Colonic mucosa (tissue), 4 donors: ENCODE measurements around the gene GRIN1. TPM values are rescaled to one million over a fixed set of nuclear protein-coding genes. Genes with fewer than 3 reads are reported as not detected.

Experiments used
- DNase-seq: peaks from one replicate; pipeline ENCODE4 v3.0.0-alpha.2; 2020
- H3K27ac ChIP-seq: fragments of 200-600 bp; one replicate; pipeline ENCODE4 v1.8.0; 2021
- H3K27me3 ChIP-seq: fragments of 200-600 bp; one replicate; pipeline ENCODE4 v1.8.0; 2021
- H3K36me3 ChIP-seq: fragments of 200-600 bp; one replicate; pipeline ENCODE4 v1.8.0; 2021
- H3K4me1 ChIP-seq: fragments of 200-600 bp; one replicate; pipeline ENCODE4 v1.8.0; 2021; ENCODE audit warnings: mild to moderate bottlenecking
- H3K4me3 ChIP-seq: fragments of 200-600 bp; one replicate; pipeline ENCODE4 v1.8.0; 2021
- H3K9ac ChIP-seq, 2 donors: one replicate each; pipeline ENCODE4 v1.7.0; 2013; ENCODE audit warnings: control low read depth in 2 of 2, low read depth in 2 of 2, low read length in 2 of 2
- H3K9me3 ChIP-seq: fragments of 200-600 bp; one replicate; pipeline ENCODE4 v1.8.0; 2021
- intact Hi-C: fragments of 100-400 bp; cut with DNase I; formaldehyde crosslinking; loops from one replicate; pipeline ENCODE4 v1.14.1; 2022
- total RNA-seq, 2 donors: library from RNA; stranded (reverse); fragmentation: NEBNext Ultra II Directional in 1 of 2; extraction: Animal tissue kit (Norgen Biotek cat#: 25700) in 1 of 2; gene quantifications; one replicate each; pipeline ENCODE4 v1.2.1, GENCODE V29; 2021
- TF ChIP-seq, protein P1 (sequence below): fragments of 200-600 bp; IDR thresholded peaks from one replicate; pipeline ENCODE4 v1.8.0; 2022; ENCODE audit warnings: antibody characterized with exemption, mild to moderate bottlenecking
- donor health status: healthy.
- donor health status: DM: no; HTN: no; CAD: no.
- donor health status: DM: no; HTN: no; CAD: no.

Gene GRIN1
- total RNA-seq, 2 donors from 2014 or later, result 0.47 to 0.93 TPM

DNA sequence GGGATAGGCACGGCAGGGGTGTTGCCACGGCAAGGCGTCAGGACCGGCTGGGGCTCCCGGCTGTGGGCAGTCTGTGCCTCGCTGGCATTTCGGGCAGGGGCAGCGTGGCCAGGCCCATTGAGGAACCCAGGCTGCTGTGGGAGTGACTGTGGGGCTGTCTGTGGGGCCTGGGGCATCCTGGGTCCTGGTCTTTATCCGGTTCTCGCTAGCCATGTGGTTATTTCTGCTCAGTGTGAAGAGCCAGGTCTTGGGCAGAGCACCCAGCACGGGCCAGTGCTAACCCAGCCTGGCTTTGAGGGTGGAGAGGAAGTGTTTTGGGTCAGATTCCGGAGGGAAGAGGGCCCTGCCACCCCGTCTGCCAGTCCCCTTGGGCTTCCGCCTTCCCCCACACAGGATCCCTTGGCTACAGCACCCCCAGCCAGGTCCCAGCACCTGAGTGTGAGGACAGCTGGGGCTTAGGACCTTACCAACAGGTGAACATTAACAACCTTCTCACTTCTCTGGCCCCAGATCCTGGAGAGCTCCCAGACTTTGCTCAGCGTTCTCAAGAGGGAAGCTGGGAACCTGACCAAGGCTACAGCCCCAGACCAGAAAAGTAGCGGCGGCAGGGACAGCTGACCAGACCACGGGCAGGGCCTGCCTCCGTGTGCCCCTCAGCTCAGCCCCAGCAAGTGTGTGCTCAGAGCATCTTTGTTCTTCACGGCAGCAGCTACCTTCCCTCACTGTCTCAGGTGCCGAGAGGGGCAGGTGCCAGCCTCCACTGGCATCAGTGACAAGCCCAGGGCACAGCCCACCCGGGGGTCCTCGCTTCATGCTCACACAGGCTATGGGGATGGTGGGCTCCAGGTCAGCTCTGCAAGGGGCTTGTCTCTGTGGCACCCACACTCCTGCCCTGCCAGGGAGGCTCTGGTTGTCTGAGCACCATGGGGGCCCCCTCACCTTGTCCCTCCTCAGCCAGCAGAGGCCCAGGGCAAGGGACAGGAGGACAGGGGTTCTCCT is 50.6 kb downstream of the GRIN1 start:
- peaks cover 41% of the 10 kb centered on the region for H3K4me1 ChIP-seq
- intact Hi-C loops, result loop anchor here (5.0 kb wide), 1 partner anchor 38 kb away; the partner anchor contains the start of genes CYSRT1 and RNF224

DNA sequence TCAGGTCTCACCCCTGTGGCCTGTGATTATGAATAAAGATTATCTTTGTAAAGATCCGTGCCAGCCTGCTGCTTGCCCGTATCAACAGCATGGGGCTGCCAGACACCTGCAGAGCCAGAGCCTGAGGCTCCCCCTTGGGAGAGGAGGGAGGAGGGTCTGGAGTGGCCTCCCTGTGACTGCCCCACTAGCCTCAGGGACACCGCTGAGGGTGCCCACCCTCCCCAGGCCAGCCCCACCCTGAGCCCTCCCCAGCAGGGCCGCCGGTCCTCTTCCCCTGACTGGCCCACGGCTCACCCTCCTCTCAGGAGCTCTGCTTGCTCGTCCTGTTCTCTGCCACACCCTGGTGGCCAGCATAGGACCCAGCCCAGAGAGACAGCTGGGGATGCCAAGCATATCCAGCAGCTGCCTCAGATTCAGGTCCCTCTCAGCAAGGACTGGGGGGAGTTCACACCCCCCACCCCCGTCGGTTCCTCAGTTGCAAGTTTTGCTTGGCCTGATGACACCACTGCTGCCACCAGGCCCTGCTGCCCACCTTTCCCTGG is 51.4 kb downstream of the GRIN1 start:
- peaks cover 3% of the 10 kb centered on the region for H3K36me3 ChIP-seq
- peak overlapping the region; percentile 99 for H3K4me3 ChIP-seq
- intact Hi-C loops, result no loop called here
- H3K27me3 ChIP-seq, result no peaks in the 10 kb centered on the region
- no peaks in the 10 kb centered on the region for H3K9me3 ChIP-seq
- TF ChIP-seq, protein P1, sequence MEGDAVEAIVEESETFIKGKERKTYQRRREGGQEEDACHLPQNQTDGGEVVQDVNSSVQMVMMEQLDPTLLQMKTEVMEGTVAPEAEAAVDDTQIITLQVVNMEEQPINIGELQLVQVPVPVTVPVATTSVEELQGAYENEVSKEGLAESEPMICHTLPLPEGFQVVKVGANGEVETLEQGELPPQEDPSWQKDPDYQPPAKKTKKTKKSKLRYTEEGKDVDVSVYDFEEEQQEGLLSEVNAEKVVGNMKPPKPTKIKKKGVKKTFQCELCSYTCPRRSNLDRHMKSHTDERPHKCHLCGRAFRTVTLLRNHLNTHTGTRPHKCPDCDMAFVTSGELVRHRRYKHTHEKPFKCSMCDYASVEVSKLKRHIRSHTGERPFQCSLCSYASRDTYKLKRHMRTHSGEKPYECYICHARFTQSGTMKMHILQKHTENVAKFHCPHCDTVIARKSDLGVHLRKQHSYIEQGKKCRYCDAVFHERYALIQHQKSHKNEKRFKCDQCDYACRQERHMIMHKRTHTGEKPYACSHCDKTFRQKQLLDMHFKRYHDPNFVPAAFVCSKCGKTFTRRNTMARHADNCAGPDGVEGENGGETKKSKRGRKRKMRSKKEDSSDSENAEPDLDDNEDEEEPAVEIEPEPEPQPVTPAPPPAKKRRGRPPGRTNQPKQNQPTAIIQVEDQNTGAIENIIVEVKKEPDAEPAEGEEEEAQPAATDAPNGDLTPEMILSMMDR, result no peak
- peak overlapping the region in 1 of 2 donors; percentile 93 for H3K9ac ChIP-seq
- no peak overlapping the region for H3K27ac ChIP-seq
- H3K4me1 ChIP-seq, result peaks cover 49% of the 10 kb centered on the region
- DNase-seq, result no peak

More for the DNA sequence above, 50.6 kb downstream of the GRIN1 start:
- Histone ChIP-seq H3K9me3 (no peaks in the 10 kb centered on the region), H3K36me3 (peaks cover 3% of the 10 kb centered on the region), H3K27ac (peak overlapping the region; percentile 98), H3K9ac (peak overlapping the region; percentile 85 to 93), H3K27me3 (no peaks in the 10 kb centered on the region), H3K4me3 (peak overlapping the region; percentile 99)
- TF ChIP-seq, protein P1, result no peak
- DNase-seq, result no peak

GRCh38 chr9:137191245-137191644 is 52.3 kb downstream of the GRIN1 start:
- intact Hi-C loops, result no loop called here
- Histone ChIP-seq H3K27ac (no peak overlapping the region), H3K9me3 (no peaks in the 10 kb centered on the region), H3K4me1 (peaks cover 54% of the 10 kb centered on the region), H3K36me3 (no peaks in the 10 kb centered on the region), H3K27me3 (no peaks in the 10 kb centered on the region), H3K4me3 (no peak overlapping the region), H3K9ac (peak overlapping the region in 1 of 2 donors; percentile 26)
- TF ChIP-seq, protein P1, result no peak
- no peak for DNase-seq

DNA sequence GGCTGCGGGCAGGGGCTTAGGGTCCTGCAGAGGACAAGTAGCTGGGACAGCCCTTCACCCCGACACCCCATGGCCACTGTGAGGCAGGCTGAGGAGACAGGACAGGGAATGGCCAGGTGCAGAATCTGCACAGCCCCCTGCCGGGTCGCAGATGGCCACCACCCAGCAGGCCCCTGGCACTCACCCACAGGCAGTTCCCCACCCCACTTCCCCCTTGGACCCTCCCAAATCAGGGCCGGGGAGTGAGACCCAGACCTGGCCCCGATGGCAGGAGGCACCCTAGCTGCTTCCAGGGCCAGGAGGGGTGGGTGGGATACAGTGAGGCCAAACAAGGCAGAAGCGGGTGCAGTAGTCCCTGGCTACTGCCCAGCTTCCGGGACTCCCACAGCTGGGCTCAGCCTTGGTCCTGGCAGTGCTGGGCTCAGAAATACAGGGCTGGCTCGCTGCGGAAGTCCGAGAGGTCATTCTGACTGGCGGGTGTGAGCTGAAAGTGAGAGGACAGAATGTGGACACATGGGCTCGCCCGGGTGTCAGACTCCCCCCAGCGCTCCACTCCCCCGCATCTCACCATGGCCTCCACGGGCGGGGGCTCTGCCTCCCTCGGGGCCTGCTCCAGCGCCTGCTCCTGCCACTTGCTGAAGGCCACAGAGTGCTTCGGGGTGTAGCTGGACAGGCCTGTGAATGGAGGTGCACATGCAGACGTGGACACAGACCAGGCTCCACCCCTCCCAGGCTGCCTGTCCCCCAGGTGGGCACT is 52.9 kb downstream of the GRIN1 start:
- no peak overlapping the region for H3K27ac ChIP-seq
- peak overlapping the region in 1 of 2 donors; percentile 15 for H3K9ac ChIP-seq
- no peak overlapping the region for H3K4me3 ChIP-seq

More for the DNA sequence above, 52.9 kb downstream of the GRIN1 start:
- Histone ChIP-seq H3K9me3 (no peaks in the 10 kb centered on the region), H3K27me3 (no peaks in the 10 kb centered on the region), H3K36me3 (no peaks in the 10 kb centered on the region), H3K4me1 (peaks cover 52% of the 10 kb centered on the region)
- no peak for DNase-seq
- intact Hi-C loops, result no loop called here
- TF ChIP-seq, protein P1, result no peak
